Pancreas (tissue), 10 donors: ENCODE data around the gene SLC41A3. TPM values are rescaled to one million over a fixed set of nuclear protein-coding genes. Genes with fewer than 3 reads are reported as not detected.

ENCODE experiments used
- ATAC-seq, 4 donors: fragments of 200-7000 bp; cut with Tn5 transposase; one replicate each; pipeline versions ENCODE4 v1.8.0 to v1.9.1; 2020; ENCODE audit warnings: mild to moderate bottlenecking in 4 of 4, moderate library complexity in 4 of 4
- DNase-seq, 6 donors: peaks; one replicate each; pipeline ENCODE4 v3.0.0-alpha.2; 2020
- FAIRE-seq: peaks from 2 replicates; lab custom pipeline; 2012; peaks lifted over from hg19 to GRCh38; lab: Jason Lieb, UNC
- H3K27ac ChIP-seq, 4 donors: fragments of 200-600 bp; sonication (generic); 1 replicate in 3 of 4; 2 replicates in 1 of 4; pipeline versions ENCODE4 v1.5.0 to v1.8.0; 2020
- H3K27me3 ChIP-seq, 4 donors: fragments of 200-600 bp; one replicate each; pipeline ENCODE4 v1.8.0; 2021
- H3K36me3 ChIP-seq, 3 donors: fragments of 200-600 bp; sonication (generic) in 1 of 3; one replicate each; pipeline versions ENCODE4 v1.5.0 to v1.8.0; 2020 to 2021
- H3K4me1 ChIP-seq, 3 donors: fragments of 200-600 bp; one replicate each; pipeline ENCODE4 v1.8.0; 2021
- H3K4me3 ChIP-seq, 4 donors: fragments of 200-600 bp; sonication (generic) in 2 of 4; one replicate each; pipeline versions ENCODE4 v1.5.0 to v1.8.0; 2020 to 2021
- H3K9me3 ChIP-seq, 4 donors: fragments of 200-600 bp; one replicate each; pipeline ENCODE4 v1.8.0; 2021
- CTCF ChIP-seq, 4 donors: fragments of 200-600 bp; sonication (generic) in 3 of 4; IDR thresholded peaks; one replicate each; pipeline versions ENCODE4 v1.5.0 to v1.8.0; 2021; ENCODE audit warnings: antibody characterized with exemption in 4 of 4
- WGBS, 2 donors: extraction: QIAGEN DNeasy Blood & Tissue Kit; methylation state at CpG; one replicate each; pipeline ENCODE4 v1.1.7; 2013; 5-methylcytosine and 5-hydroxymethylcytosine counted together
- intact Hi-C, 3 donors: fragments of 100-400 bp; cut with DNase I; formaldehyde crosslinking; loops; one replicate each; pipeline versions ENCODE4 v1.11.1 to v1.14.2; 2022
- polyA plus RNA-seq, 2 donors: library from polyadenylated mRNA; stranded (reverse); fragments of 200-250 nt; gene quantifications; one replicate each; pipeline ENCODE4 v1.2.3, GENCODE V29; 2013
- total RNA-seq, 6 donors: library from RNA; stranded (reverse); fragmentation: NEBNext Ultra II Directional in 4 of 6; extraction: Animal tissue kit (Norgen Biotek cat#: 25700) in 4 of 6; gene quantifications; one replicate each; pipeline versions ENCODE4 v1.2.1 to v1.2.4, GENCODE V29; 2021 to 2023
- donor health status: healthy with polysubstance abuse.
- donor health status: DM: no; HTN: no; CAD: no; lungs with moderate emphysema.
- donor health status: DM: no; HTN: no; CAD: no.
- donor health status: control.
- donor health status: control.
- donor health status: Bipolar disorder and iron deficiency.
- donor health status: DM: yes; HTN: yes; CAD: no.
- donor health status: DM: no; HTN: no; CAD: no.
- donor health status: DM: no; HTN: no; CAD: no.
- donor health status: DM: yes; HTN: yes; CAD: no.

SLC41A3 gene
- total and polyA plus RNA-seq, 8 donors = 19.4 to 38.1 (median 31.1) TPM

GRCh38 chr3:126025862-126026261, 58.1 kb downstream of the SLC41A3 start:
- intact Hi-C loops = no loop called here

GRCh38 chr3:126025116-126025729, 58.7 kb downstream of the SLC41A3 start:
- no peaks in the 10 kb centered on the region for H3K4me1 ChIP-seq
- intact Hi-C loops = no loop called here
- ATAC-seq (no peak), FAIRE-seq (no peak), DNase-seq (no peak)
- no peak overlapping the region for H3K27ac ChIP-seq
- no peak for TF ChIP-seq CTCF (IDR thresholded peaks at IDR 0.05)
- H3K4me3 ChIP-seq = no peak overlapping the region
- H3K9me3 ChIP-seq = no peaks in the 10 kb centered on the region
- no peaks in the 10 kb centered on the region for H3K27me3 ChIP-seq
- WGBS, 2 donors = 85% methylated on average over 14 of the region's 14 CpGs
- H3K36me3 ChIP-seq = no peaks in the 10 kb centered on the region

More at GRCh38 chr3:126025862-126026261, 58.1 kb downstream of the SLC41A3 start:
- no peak for FAIRE-seq
- Histone ChIP-seq H3K27me3 (no peaks in the 10 kb centered on the region), H3K36me3 (no peaks in the 10 kb centered on the region), H3K9me3 (no peaks in the 10 kb centered on the region), H3K4me1 (no peaks in the 10 kb centered on the region), H3K4me3 (no peak overlapping the region), H3K27ac (no peak overlapping the region)
- no peak for DNase-seq
- ATAC-seq = no peak
- 85 to 96% methylated on average over 4 of the region's 4 CpGs for WGBS, 2 donors
- no peak for TF ChIP-seq CTCF (IDR thresholded peaks at IDR 0.05)

- Histone ChIP-seq H3K36me3 (no peaks in the 10 kb centered on the region), H3K4me3 (no peak overlapping the region), H3K27ac (no peak overlapping the region), H3K4me1 (no peaks in the 10 kb centered on the region), H3K27me3 (no peaks in the 10 kb centered on the region), H3K9me3 (no peaks in the 10 kb centered on the region)
- DNase-seq (no peak), FAIRE-seq (no peak), ATAC-seq (no peak)
- intact Hi-C loops = no loop called here
- no peak for TF ChIP-seq CTCF (IDR thresholded peaks at IDR 0.05)
- WGBS, 2 donors = 91 to 95% methylated on average over 9 of the region's 9 CpGs
Measured at GRCh38 chr3:126024049-126024854, 59.7 kb downstream of the SLC41A3 start.

- intact Hi-C loops = no loop called here
- no peaks in the 10 kb centered on the region for H3K36me3 ChIP-seq
- DNase-seq (no peak), ATAC-seq (no peak), FAIRE-seq (no peak)
- TF ChIP-seq CTCF (IDR thresholded peaks at IDR 0.05) = no peak
- no peaks in the 10 kb centered on the region for H3K27me3 ChIP-seq
- no peak overlapping the region for H3K27ac ChIP-seq
- H3K9me3 ChIP-seq = no peaks in the 10 kb centered on the region
- WGBS, 2 donors = 74 to 80% methylated on average over 10 of the region's 10 CpGs
- H3K4me1 ChIP-seq = no peaks in the 10 kb centered on the region
- no peak overlapping the region for H3K4me3 ChIP-seq
Measured at GRCh38 chr3:126023390-126023789, 60.5 kb downstream of the SLC41A3 start.
